HAP-1 (cell line): ENCODE measurements around the gene LGR5.

ENCODE experiments used
- DNase-seq, 2 experiments: peaks; one replicate each; pipeline ENCODE4 v3.0.0-alpha.2; 2016 to 2020; ENCODE audit warnings: low spot score in 2 of 2
- H3K27me3 ChIP-seq: fragments of 250-450 bp; sonication (Bioruptor Pico); 2 replicates; pipeline ENCODE4 v1.5.1; 2020; ENCODE audit warnings: low read depth, mild to moderate bottlenecking, moderate library complexity
- H3K36me3 ChIP-seq: fragments of 250-450 bp; sonication (Bioruptor Pico); replicated peaks from 2 replicates; pipeline ENCODE4 v1.5.1; 2020; ENCODE audit warnings: mild to moderate bottlenecking
- H3K4me1 ChIP-seq: fragments of 250-450 bp; sonication (Bioruptor Pico); 2 replicates; pipeline ENCODE4 v1.5.1; 2020; ENCODE audit warnings: mild to moderate bottlenecking
- H3K4me3 ChIP-seq: fragments of 250-450 bp; sonication (Bioruptor Pico); 2 replicates; pipeline ENCODE4 v1.5.1; 2020; ENCODE audit warnings: mild to moderate bottlenecking, moderate library complexity
- H3K9me3 ChIP-seq: fragments of 250-450 bp; sonication (Bioruptor Pico); 2 replicates; pipeline ENCODE4 v1.5.1; 2020; ENCODE audit warnings: mild to moderate bottlenecking, moderate library complexity
- in situ Hi-C: fragments of 300-500 bp; cut with MboI; formaldehyde crosslinking; loops from 3 replicates; pipeline ENCODE4 v1.14.3; 2020; ENCODE audit warnings: low sequenced_read_pairs, inconsistent platforms, mixed read lengths

The LGR5 gene

DNA sequence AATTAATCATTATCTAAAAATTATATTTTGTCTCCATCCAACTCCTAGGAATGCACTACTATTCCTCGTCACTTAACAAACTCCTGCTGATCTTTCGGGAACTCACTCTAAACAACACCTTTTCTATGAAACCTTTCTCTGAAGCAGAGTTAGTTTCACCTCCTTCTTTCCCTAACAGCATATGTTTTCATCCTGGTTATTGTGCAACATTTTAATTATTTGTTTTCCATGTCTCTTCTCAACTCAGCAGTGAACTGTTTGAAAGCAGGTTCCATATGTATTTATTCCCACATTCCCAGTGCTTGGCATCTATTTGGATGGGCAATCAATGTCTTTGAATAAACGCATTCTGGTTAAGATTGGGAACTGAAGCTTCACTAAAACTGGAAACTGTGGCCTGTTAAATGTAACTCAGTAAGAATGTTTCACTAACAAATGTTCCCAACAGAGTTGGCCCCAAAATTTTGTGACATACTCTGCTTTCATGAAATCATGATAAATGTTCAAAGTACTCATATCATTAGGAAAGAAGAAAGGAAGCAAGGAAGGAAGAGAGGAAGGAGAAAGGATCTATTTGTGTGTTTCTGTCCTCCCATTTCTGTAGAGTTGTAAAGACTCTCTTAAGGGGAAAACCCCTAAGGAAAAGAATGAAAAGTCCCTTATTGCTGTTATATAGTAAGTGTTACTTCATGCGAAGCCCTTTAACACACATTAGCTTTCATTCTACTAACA is 13.9 kb upstream of the LGR5 start:
- DNase-seq: no peak

DNA sequence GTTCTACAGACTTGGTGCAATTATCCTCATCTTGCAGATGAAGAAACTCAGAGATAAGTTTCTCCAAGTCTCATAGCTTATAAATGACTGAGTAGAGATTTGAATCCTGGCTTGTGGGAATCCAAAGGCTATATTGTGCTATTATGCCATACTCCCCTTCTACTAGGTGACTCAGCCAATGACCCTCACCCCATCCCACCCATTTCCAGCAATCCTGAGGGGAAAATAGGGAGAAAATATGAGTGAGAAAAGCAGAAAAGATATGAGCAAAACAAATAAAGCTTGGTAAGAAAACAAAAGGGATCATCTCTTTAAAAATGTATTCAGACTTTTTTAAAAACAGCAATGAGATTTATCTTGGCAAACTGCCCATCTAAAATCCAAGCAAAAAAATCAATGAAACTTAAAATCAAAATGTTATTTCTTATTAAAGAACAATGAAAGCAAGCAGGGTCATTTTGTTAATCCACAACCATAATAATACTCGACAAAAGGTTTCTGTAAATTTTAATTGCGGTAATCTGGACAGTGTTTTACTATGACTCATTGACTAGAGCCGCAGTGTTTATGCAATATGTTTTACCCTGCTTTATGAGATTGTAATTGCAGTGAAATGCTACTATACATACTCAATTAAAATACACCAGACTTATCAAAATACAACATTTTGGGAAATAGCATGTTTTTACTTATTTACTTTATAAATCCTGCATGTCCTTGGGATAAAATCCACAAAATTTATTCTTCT is 13.1 kb upstream of the LGR5 start:
- no peaks in the 10 kb centered on the region for H3K9me3 ChIP-seq
- in situ Hi-C loops: loop anchor here (25.0 kb wide), 1 partner anchor 211 kb away; no protein-coding TSS in a partner anchor
- no peaks in the 10 kb centered on the region for H3K4me1 ChIP-seq
- H3K36me3 ChIP-seq: no peaks in the 10 kb centered on the region
- DNase-seq: no peak
- H3K27me3 ChIP-seq: peaks cover 22% of the 10 kb centered on the region
- no peak overlapping the region for H3K4me3 ChIP-seq

More for the DNA sequence above, 13.9 kb upstream of the LGR5 start:
- Histone ChIP-seq H3K27me3 (peaks cover 22% of the 10 kb centered on the region), H3K4me3 (no peak overlapping the region), H3K36me3 (no peaks in the 10 kb centered on the region), H3K4me1 (no peaks in the 10 kb centered on the region), H3K9me3 (no peaks in the 10 kb centered on the region)
- in situ Hi-C loops: loop anchor here (25.0 kb wide), 1 partner anchor 212 kb away; no protein-coding TSS in a partner anchor

DNA sequence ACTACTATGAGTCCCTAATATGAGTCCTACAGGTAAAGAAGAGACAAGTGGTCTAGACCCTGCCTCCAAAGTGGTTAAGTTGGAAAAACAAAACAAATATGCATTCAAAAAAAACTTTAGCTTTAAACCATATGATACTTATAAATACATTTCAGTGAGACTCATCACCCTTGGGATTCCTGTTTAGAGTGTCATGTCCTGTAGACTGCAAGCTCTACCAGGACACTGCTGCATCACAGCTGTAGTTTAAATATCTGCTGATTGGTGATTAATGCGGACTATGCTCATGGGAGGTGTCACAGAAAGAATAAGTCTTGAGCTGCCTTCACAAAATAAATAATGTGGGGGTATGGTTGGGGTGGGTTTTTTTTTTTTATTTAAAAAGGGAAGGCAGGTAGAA is 8.8 kb upstream of the LGR5 start:
- no peaks in the 10 kb centered on the region for H3K36me3 ChIP-seq
- no peaks in the 10 kb centered on the region for H3K4me1 ChIP-seq
- DNase-seq: no peak
- no peaks in the 10 kb centered on the region for H3K9me3 ChIP-seq
- H3K4me3 ChIP-seq: no peak overlapping the region
- in situ Hi-C loops: loop anchor here (25.0 kb wide), 1 partner anchor 207 kb away; no protein-coding TSS in a partner anchor
- H3K27me3 ChIP-seq: peaks cover 14% of the 10 kb centered on the region

DNA sequence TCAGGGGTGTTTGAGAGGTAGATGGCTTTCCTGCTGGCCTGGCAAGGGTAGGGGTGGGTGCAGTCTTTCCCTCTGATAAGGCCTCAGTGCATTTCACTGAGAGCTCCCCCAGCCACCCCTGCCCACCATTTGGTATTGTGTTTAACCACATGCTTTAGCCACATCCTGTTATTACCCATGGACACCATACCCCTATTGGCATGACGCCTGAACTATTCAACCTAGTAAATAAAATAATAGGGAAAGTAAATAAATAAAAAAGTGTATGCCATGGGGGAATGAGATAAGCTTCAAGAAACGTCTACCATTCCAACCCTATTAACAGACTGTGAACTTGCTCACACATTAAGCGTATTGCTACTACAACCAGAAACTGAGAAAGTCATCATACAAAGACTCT is 7.6 kb upstream of the LGR5 start:
- DNase-seq: no peak
- Histone ChIP-seq H3K9me3 (no peaks in the 10 kb centered on the region), H3K4me1 (no peaks in the 10 kb centered on the region), H3K27me3 (peaks cover 11% of the 10 kb centered on the region), H3K4me3 (no peak overlapping the region), H3K36me3 (no peaks in the 10 kb centered on the region)
- in situ Hi-C loops: loop anchor here (25.0 kb wide), 1 partner anchor 205 kb away; no protein-coding TSS in a partner anchor

DNA sequence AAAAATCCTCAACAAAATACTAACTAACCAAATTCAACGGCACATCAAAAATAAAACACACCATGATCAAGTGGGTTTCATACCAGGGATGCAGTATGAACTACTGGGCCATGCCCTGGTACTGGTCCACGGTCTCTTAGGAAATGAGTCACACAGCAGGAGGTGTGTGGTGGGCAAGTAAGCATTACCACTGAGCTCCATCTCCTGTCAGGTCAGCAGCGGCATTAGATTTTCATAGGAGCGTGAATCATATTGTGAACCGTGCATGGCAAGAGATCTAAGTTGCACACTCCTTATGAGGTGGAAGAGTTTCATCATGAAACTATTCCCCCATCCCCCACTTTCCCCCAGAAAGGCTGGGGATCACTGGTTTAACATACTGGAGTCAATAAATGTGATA is 6.7 kb upstream of the LGR5 start:
- no peak for DNase-seq
- Histone ChIP-seq H3K27me3 (peaks cover 11% of the 10 kb centered on the region), H3K4me1 (no peaks in the 10 kb centered on the region), H3K9me3 (no peaks in the 10 kb centered on the region), H3K36me3 (no peaks in the 10 kb centered on the region), H3K4me3 (no peak overlapping the region)
- in situ Hi-C loops: loop anchor here (25.0 kb wide), 1 partner anchor 204 kb away; no protein-coding TSS in a partner anchor

DNA sequence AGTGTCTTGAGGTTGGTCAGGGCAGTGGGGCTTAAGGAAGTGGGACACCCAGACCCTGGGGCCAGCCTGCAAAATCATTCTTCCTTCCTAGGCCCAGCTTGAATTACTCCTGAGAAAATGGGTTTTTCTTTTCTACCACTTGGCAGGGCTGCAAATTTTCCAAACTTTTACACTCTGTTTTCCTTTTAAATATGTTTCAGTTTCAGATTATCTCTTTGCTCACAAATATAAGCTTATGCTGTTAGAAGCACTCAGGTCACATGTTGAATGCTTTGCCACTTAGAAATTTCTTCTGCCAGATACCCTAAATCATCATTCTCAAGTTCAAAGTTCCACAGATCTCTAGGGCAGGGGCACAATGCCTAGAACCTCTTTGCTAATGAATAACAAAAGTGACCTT is 2.9 kb upstream of the LGR5 start:
- DNase-seq: no peak
- Histone ChIP-seq H3K27me3 (peaks cover 41% of the 10 kb centered on the region), H3K4me3 (no peak overlapping the region), H3K36me3 (no peaks in the 10 kb centered on the region), H3K4me1 (peaks cover 3% of the 10 kb centered on the region; the same call in 1 of the 2 replicates), H3K9me3 (no peaks in the 10 kb centered on the region)
- in situ Hi-C loops: loop anchor here (25.0 kb wide), 1 partner anchor 201 kb away; no protein-coding TSS in a partner anchor

DNA sequence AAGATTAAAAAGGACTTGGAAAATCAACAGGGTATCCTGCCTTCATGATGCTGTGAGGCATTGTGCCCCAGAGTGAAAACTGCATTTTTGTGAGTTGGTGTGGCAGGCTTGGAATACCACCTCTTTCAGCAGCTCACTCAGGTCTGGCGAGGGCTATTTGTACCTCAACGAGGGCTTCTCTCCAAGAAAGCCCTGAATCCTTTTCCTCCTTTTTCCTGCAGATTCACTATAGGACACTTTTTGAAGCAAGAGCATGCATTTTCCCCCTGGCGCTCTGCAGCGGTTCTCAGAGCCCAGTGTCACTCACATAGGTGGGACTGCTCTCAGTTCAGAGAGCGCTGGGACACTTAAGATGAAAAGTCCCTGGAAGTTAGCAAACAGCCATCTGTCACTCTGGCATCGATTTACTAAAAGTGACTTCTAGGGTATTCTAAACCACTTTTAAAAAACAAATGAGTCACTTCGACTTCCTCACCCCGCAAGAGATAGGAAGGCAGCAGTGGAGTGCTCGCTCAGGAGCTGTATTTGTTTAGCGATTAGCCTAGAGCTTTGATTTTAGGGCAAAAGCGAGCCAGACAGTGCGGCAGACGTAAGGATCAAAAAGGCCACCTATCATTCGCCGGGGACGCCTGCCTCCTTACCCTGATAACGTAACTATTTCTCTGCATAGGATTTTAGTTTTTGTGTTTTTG is 782 bp upstream of the LGR5 start:
- no peaks in the 10 kb centered on the region for H3K36me3 ChIP-seq
- in situ Hi-C loops: loop anchor here (25.0 kb wide), 1 partner anchor 198 kb away; no protein-coding TSS in a partner anchor
- peaks cover 3% of the 10 kb centered on the region; the same call in 1 of the 2 replicates for H3K4me1 ChIP-seq
- no peak for DNase-seq
- no peaks in the 10 kb centered on the region for H3K9me3 ChIP-seq
- H3K27me3 ChIP-seq: peaks cover 61% of the 10 kb centered on the region
- H3K4me3 ChIP-seq: no peak overlapping the region

DNA sequence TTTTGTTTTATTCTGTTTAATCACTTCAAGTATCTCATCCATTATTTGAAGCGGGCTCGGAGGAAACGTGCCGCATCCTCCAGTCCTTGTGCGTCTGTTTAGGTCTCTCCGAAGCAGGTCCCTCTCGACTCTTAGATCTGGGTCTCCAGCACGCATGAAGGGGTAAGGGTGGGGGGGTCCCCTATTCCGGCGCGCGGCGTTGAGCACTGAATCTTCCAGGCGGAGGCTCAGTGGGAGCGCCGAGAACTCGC is 311 bp upstream of the LGR5 start:
- Histone ChIP-seq H3K27me3 (peaks cover 65% of the 10 kb centered on the region), H3K4me1 (peaks cover 3% of the 10 kb centered on the region; the same call in 1 of the 2 replicates), H3K9me3 (no peaks in the 10 kb centered on the region), H3K36me3 (no peaks in the 10 kb centered on the region), H3K4me3 (peak overlapping the region; percentile 9)
- in situ Hi-C loops: loop anchor here (25.0 kb wide), 1 partner anchor 198 kb away; no protein-coding TSS in a partner anchor
- no peak for DNase-seq

DNA sequence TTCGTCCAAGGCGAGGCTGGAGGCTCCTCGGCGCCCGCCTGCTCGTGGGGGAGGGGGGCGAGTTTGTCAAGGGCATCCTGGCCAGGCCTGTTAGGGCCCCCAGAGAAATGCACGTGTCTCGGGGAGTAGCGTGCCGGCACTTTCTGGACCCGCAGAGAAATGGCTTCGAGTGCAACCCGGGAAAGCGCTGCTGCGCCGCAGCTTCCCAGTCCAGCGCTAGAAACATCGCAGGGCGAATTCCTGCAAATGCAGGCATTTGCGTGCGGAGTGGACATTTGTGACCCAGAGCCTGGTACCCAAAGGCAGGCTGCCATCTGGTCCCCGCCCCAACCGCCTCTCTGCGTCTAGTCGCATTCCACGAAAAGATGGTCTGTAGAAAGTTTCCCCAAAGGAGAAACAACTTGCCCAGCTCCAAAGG is 756 bp downstream of the LGR5 start:
- Histone ChIP-seq H3K9me3 (no peaks in the 10 kb centered on the region), H3K4me1 (peaks cover 3% of the 10 kb centered on the region; the same call in 1 of the 2 replicates), H3K4me3 (no peak overlapping the region), H3K27me3 (peaks cover 69% of the 10 kb centered on the region), H3K36me3 (no peaks in the 10 kb centered on the region)
- no peak for DNase-seq
- in situ Hi-C loops: loop anchor here (25.0 kb wide), 1 partner anchor 197 kb away; no protein-coding TSS in a partner anchor

DNA sequence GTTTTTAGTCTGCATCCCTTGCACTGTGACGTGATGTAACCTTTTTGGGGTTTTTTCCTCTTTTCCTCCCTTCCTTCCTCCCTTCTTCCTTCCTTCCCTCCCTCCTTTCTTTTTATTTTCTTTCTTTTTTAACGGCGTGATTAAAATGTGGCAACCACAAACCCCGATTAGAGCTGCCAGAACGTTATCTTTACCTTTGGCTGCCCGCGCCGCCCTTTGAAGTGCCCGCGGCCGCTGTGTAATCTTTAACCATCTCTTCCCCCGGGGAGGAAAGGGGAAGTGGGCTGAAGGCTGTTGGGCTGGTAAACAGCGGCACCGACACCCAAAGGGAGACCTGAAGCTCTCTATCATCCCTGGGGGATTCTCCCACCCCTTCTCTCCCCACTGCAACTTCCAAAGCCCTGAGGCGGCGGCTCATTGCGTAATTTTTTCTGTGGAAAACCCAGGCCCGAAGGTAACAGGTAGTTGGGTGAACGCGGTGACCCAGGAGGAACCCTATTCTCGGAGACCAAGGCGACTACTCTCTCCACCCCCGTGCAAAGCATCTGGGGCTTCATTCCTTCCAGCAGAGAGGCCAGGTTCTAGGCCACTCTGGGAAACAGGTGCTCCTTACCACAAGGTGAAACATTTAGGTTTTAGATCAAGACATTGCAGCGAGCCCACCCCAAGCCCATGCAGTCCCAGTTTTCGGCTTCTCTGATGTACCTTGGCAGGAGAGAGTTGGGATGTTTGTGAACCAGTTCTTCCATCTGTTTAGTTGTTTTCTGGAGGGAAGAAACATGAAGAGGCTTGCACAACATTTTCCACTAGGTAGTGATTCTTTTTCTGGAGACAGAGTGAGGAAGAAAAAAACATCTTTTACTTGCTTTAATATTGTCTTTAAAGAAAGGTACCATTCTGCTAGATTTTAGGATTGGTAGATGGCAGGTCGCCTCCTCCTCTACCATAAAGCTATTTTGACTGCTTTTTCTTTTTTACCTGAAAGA is 1.5 kb downstream of the LGR5 start:
- in situ Hi-C loops: loop anchor here (25.0 kb wide), 1 partner anchor 196 kb away; no protein-coding TSS in a partner anchor
- H3K36me3 ChIP-seq: no peaks in the 10 kb centered on the region
- DNase-seq: no peak
- peaks cover 71% of the 10 kb centered on the region for H3K27me3 ChIP-seq
- no peaks in the 10 kb centered on the region for H3K9me3 ChIP-seq
- H3K4me3 ChIP-seq: no peak overlapping the region
- peaks cover 3% of the 10 kb centered on the region; the same call in 1 of the 2 replicates for H3K4me1 ChIP-seq

DNA sequence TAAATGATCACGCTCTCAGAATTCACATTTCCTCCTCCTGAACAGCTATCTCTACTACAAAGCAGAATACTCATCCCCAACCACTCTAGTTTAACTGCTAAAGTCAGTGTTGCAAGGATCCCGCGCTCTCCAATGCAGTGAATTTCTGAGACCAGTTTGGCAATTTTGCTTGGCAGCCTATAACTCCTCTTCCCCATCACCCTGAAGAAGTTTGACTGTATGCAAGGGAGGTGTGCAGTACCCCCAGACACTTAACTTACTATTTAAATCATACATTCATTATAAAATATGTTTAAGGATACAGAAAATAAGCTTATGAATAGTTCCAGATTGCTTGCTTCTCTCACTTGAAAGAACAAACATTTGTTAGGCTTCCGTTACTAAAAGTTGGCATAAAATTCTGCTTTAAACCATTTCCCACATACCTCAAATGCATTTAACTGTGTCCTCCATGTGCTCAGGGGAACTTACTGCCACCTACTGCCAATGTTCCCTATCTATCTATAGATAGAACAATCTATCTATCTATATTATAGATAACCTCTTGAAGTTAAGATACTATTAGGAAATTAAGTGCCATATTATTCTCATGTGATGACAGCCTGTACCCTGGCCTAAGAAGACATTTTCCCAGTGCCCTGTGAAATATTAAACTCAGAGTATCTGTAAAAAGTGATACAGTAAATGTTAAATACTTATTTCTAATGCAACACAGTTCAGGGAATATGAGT is 2.4 kb downstream of the LGR5 start:
- no peaks in the 10 kb centered on the region for H3K36me3 ChIP-seq
- DNase-seq: no peak
- H3K4me1 ChIP-seq: peaks cover 3% of the 10 kb centered on the region; the same call in 1 of the 2 replicates
- in situ Hi-C loops: loop anchor here (25.0 kb wide), 1 partner anchor 195 kb away; no protein-coding TSS in a partner anchor
- peaks cover 76% of the 10 kb centered on the region for H3K27me3 ChIP-seq
- no peak overlapping the region for H3K4me3 ChIP-seq
- no peaks in the 10 kb centered on the region for H3K9me3 ChIP-seq

DNA sequence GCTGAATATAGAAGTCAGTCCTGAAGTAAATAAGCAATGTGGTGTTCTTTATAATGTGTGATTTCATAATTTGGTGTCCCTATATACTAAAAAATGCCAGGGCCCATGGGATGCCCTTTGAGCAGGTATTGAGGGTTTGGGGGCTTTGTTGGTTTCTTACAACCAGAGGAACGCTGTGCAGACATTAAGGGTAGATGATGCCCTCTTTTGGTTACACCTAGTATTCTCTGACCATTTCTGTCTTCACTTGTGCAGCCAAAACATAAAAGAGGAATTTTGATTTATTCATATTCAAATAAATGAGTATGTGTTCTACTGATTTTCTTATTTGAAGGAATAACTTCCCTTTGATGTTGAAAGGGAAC is 3.0 kb downstream of the LGR5 start:
- in situ Hi-C loops: loop anchor here (25.0 kb wide), 1 partner anchor 195 kb away; no protein-coding TSS in a partner anchor
- Histone ChIP-seq H3K4me1 (peaks cover 3% of the 10 kb centered on the region; the same call in 1 of the 2 replicates), H3K4me3 (no peak overlapping the region), H3K27me3 (peaks cover 79% of the 10 kb centered on the region), H3K9me3 (no peaks in the 10 kb centered on the region), H3K36me3 (no peaks in the 10 kb centered on the region)
- DNase-seq: no peak
